ENCODE measurements around the gene RAMP1. TPM values are rescaled to one million over a fixed set of nuclear protein-coding genes. Genes with fewer than 3 reads are reported as not detected.

The RAMP1 gene
- total RNA-seq, 1 experiment from 2014 or later, result 0.63 TPM

GRCh38 chr2:237944302-237944701 is 84.9 kb downstream of the RAMP1 start:
- H2BK15ac ChIP-seq (ENCODE audit: low read depth, low read length), result no peak overlapping the region
- no peaks in the 10 kb centered on the region for H3K23me2 ChIP-seq (ENCODE audit: insufficient read length, low read depth, low read length, poor library complexity, severe bottlenecking)
- H3K27ac ChIP-seq (ENCODE audit: insufficient read length, low read depth, low read length), result no peak overlapping the region
- H3K27me3 ChIP-seq (ENCODE audit: insufficient read depth, low read length), result no peaks in the 10 kb centered on the region
- no peak overlapping the region for H3K4me2 ChIP-seq (ENCODE audit: insufficient read depth, insufficient read length, low read length)
- H3K18ac ChIP-seq (ENCODE audit: insufficient read length, low read depth, low read length), result no peak overlapping the region
- H3K56ac ChIP-seq (ENCODE audit: insufficient read length, low read depth, low read length), result no peak overlapping the region
- no peak overlapping the region for H4K8ac ChIP-seq (replicated peaks; ENCODE audit: insufficient read length, low read depth, low read length)
- H3K4me1 Mint-ChIP-seq, result peaks cover 9 to 11% of the 10 kb centered on the region in 2 experiments
- 0 out of 7 replicates have a peak overlapping the region, but pooled peaks of 1 of the 3 experiments have one; percentile 2 for H3K27ac Mint-ChIP-seq
- H2BK12ac ChIP-seq (ENCODE audit: insufficient read length, low read depth, low read length), result no peak overlapping the region
- TF ChIP-seq CTCF (conservative IDR thresholded peaks at IDR 0.05), result no peak
- DNase-seq, result no peak
- no peak overlapping the region for H3K4ac ChIP-seq (ENCODE audit: low read depth, low read length)
- no peak overlapping the region for H4K5ac ChIP-seq (ENCODE audit: insufficient read length, low read depth, low read length)
- peaks cover 8% of the 10 kb centered on the region for H3K27me3 Mint-ChIP-seq (ENCODE audit: low read depth)
- H4K91ac ChIP-seq (ENCODE audit: insufficient read length, low read depth, low read length), result no peak overlapping the region
- no peak overlapping the region for H2BK120ac ChIP-seq (ENCODE audit: low read depth, low read length, poor library complexity, severe bottlenecking)
- no peaks in the 10 kb centered on the region for H3K79me1 ChIP-seq (ENCODE audit: insufficient read depth, low read depth, low read length, poor library complexity, severe bottlenecking)
- no peak overlapping the region for H2BK20ac ChIP-seq (ENCODE audit: low read depth, low read length, poor library complexity, severe bottlenecking)
- no peak overlapping the region for H3K23ac ChIP-seq (ENCODE audit: insufficient read length, low read depth, low read length)
- no peak overlapping the region for H2BK5ac ChIP-seq (ENCODE audit: insufficient read length, low read length)
- peaks cover 25 to 35% of the 10 kb centered on the region in 2 experiments for H3K9me3 Mint-ChIP-seq
- no CpG with 5 or more reads among the region's 4 CpGs for WGBS (ENCODE audit: extremely low coverage, insufficient read length, low lambda C conversion rate)
- no peak overlapping the region for H3K9ac ChIP-seq (ENCODE audit: extremely low read depth, insufficient read length, low read length)
- H3T11ph ChIP-seq (ENCODE audit: low read length), result no peak overlapping the region
- H3K4me3 Mint-ChIP-seq, result no peak overlapping the region
- H2AK5ac ChIP-seq (ENCODE audit: insufficient read length, low read length), result no peak overlapping the region
- H3K36me3 Mint-ChIP-seq (ENCODE audit: insufficient read depth in 1 of 3, low read depth in 3 of 3), result peaks cover 0 to 17% (median 13%) of the 10 kb centered on the region in 3 experiments; a peak in 6 of 7 replicates
- peaks cover 14% of the 10 kb centered on the region for H3K9me3 ChIP-seq (ENCODE audit: control insufficient read depth, low read depth, low read length)
- no peak overlapping the region for H3K14ac ChIP-seq (ENCODE audit: insufficient read depth, low read length)
- no peaks in the 10 kb centered on the region for H4K20me1 ChIP-seq (ENCODE audit: control insufficient read depth, insufficient read depth, insufficient read length)
- no peaks in the 10 kb centered on the region for H3K79me2 ChIP-seq (ENCODE audit: insufficient read depth, low read length)
- no peak overlapping the region for H2AFZ ChIP-seq (ENCODE audit: low read length)
- no peaks in the 10 kb centered on the region; the same call in 1 of the 2 replicates for H3K4me1 ChIP-seq (ENCODE audit: insufficient read depth, low read length)

Measured in H9 (cell line).